Measurements from ENCODE around the gene DDX54.

- no peak for TF ChIP-seq CTCF (IDR thresholded peaks at IDR 0.05)
- no peak for TF ChIP-seq POLR2A (IDR thresholded peaks at IDR 0.05)
These were observed 36.9 kb upstream of the DDX54 start for GRCh38 chr12:113221997-113222729.

All from suprapubic skin (tissue), 3 donors.